SH-SY5Y (cell line): ENCODE data around the gene SYT3.

Experiments used
- GATA2 ChIP-seq: IDR thresholded peaks from 2 replicates; pipeline ENCODE4 v1.6.1; 2011; ENCODE audit warnings: mild to moderate bottlenecking, low read depth, low read length
- GATA3 ChIP-seq: IDR thresholded peaks from 2 replicates; pipeline ENCODE4 v1.6.1; 2011; ENCODE audit warnings: low read depth, mild to moderate bottlenecking, low read length, moderate library complexity

The SYT3 gene

GRCh38 chr19:50629801-50630200, 9.9 kb downstream of the SYT3 start:
- no peak for TF ChIP-seq GATA3
- no peak for TF ChIP-seq GATA2

- TF ChIP-seq GATA2 (no peak), GATA3 (no peak)
Observed at GRCh38 chr19:50629194-50629593, 10.5 kb downstream of the SYT3 start.

DNA sequence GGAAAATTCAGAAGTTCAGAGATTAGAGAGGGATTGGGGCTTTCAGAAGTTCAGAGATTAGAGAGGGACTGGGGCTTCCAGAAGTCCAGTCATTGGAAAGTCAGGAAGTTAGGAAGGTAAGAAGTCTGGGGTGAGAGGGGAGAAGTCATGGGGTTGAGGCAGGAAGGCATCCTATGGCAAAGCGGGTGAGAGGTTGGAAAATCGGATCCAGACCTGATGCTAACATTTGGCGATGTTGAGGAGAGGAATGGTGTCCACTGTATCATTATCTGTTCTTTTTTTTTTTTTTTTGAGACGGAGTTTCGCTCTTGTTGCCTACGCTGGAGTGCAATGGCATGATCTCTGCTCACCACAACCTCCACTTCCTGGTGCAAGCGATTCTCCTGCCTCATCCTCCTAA, 11.1 kb downstream of the SYT3 start:
- TF ChIP-seq GATA2 (no peak), GATA3 (no peak)

DNA sequence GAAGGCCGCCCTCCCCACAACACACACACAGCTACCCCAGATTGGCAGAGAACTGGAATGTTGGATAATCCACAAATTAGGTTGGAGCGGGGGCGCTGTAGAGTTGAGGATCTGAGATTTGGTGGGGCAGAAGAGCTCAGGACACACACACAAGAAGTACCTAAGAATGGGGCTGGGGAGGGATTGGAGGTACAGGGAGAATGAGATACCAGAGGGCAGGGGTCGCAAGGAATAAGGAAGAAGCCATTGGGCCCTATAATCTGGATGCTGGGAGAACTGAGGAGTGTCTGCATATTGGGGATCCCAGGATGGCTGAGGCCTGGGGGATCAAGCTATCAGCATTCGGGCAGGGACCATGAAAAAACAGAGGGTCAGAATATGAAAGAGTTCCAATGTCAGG, 11.5 kb downstream of the SYT3 start:
- TF ChIP-seq GATA3 = no peak
- TF ChIP-seq GATA2 = no peak

DNA sequence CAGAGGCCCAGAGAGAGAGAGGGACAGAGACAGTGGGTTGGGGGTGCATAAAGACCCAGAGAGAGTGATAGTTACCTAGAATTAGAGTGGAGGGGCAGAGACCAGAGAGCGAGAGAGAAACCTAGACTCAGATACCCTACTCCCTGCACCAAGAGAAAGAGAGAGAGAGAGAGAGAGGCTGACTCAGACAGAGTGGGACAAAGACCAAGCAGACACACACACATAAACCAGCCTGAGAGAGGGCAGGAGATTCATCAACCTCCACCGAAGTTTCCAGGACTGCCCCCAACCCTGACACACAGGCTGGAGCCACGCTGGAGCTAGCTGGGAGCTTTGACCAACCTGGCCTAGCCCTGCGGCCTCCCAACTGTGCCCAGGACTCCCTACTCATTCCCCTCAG, 12.9 kb downstream of the SYT3 start:
- no peak for TF ChIP-seq GATA3
- TF ChIP-seq GATA2 = no peak

DNA sequence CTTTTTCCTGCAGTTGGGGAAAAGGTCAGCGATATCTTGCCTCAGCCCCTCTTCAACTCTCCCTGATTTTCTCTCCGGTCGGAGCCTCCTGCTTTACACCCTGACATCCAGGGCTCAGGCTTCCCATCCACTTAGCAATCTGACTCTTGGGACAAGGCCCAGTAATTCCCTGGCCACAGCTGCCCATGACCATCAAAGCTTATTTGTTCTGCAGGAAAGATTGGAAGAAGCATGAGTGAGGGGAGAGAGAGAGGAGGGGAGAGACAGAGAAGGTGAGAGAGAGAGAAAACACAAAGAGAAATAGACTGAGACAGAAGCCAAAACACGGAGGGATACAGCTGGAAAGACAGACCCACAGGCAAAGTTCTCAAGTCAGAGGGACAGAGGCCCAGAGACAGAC, 13.7 kb downstream of the SYT3 start:
- TF ChIP-seq GATA2 (no peak), GATA3 (no peak)

DNA sequence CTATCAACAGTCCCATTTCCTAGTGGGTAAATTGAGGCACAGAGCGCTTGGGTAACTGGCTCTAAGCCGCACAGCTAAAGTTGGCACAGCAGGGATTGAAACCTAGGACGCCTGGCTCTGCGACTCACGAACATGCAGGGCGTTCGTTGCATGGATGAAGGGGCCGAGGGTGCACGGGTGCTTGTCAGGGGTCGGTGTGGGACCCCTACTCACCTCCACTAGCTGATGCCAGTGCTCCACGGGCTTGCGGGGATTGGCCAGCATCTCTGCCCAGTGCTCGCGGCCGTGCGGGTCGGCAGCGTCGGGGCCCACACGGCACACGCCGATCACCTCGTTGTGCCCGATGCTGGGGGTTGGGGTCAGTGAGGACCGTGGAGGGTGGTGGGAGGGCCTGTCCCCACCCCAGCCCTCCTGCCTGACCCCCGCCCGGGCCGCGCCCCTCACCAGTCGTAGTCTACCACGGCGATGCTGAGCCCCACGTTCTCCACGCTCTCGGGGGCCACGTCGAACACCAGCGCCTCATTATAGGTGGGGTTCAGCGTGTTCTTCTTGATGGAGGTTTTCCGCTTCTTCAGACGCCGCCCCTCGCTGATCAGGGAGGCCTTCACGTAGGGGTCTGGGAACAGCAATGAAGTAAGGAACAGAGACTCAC, 14.6 kb downstream of the SYT3 start:
- no peak for TF ChIP-seq GATA2
- TF ChIP-seq GATA3 = no peak

DNA sequence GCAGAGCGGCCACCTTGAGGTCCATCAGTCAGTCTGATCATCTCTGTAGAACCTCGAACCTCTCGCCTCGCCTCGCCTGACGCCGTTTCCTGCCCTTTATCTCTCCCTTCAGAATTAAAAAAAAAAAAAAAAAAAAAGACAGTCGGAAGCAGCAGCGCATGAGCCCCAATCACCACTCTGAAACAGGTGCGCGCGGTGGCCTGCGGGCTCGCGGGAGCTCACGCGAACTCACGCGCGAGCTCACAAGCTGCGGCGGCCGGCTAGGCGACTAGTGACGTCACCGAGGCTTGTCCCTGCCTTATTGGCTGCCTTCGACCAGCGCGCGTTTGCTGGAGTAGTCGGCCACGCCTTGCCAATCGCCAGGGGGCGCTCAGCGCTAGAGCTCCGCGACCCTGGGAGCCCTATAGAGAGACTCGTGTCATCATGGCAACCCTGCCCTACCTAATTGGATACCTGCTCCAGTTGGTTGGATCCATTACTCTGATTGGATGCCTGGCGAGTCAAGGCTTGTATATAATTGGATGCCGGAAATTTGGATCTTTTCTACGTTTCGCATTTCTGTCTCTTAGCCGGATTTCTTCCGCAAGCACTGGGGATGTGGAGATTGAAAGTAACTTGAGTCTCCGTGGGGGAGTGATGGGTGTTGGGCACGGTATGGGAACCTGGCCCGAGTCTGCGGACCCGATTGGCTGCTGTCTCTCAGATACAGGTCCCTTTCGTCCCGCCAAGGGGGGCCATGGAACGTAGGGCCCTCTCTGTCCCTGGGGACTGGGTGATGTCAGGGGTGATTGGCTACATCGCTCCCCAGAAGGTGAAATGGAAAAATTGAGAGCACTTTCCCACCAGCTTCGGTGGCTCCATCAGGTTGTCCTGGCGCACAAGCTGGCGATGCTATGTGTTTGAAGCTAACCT, 31.6 kb downstream of the SYT3 start:
- TF ChIP-seq GATA3 (no peak), GATA2 (no peak)

GRCh38 chr19:50607388-50607787, 32.3 kb downstream of the SYT3 start:
- TF ChIP-seq GATA3 (no peak), GATA2 (no peak)

GRCh38 chr19:50602935-50603334, 36.7 kb downstream of the SYT3 start:
- no peak; the same call in 1 of the 2 replicates for TF ChIP-seq GATA2
- TF ChIP-seq GATA3 = no peak

GRCh38 chr19:50602496-50602895, 37.2 kb downstream of the SYT3 start:
- TF ChIP-seq GATA3 = no peak
- no peak for TF ChIP-seq GATA2

- TF ChIP-seq GATA2 (no peak), GATA3 (no peak)
Observed at GRCh38 chr19:50602089-50602422, 37.6 kb downstream of the SYT3 start.

DNA sequence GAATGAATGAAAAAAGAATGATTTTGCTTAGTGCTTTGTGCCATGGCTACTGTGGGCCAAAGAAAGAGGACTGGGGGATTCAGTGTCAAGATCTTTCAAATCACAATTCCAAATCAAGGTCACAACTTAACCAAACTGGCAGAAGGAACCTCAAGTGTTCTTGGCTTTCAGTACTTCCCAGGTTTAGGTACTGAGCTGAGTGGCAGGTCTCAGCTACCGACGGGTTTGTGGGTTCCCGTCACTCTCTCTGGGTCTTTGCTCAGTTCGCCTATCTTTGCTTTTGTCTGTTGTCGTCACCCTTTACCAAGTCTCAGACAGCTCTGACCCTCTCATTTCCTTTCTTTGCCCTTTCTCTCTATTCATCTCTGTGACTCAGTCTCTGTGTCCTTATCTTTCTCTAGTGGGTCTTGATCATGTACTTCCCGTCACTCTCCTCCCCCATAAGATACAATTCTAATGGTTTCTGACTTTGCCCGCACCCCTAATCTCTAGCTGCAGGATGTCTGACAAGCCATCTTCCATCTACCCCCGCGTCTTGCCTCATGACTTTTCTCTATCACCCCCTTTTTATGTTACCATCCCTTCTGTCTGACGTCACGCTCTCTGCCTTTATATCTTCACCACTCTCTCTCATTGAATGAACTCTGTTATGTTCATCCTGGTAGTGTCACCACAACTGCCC, 38.1 kb downstream of the SYT3 start:
- TF ChIP-seq GATA3 (no peak), GATA2 (no peak)

- TF ChIP-seq GATA3 (no peak), GATA2 (no peak)
Observed at GRCh38 chr19:50599427-50599826, 40.3 kb downstream of the SYT3 start.
